Measurements from ENCODE around the gene SLC10A3. TPM values are rescaled to one million over a fixed set of nuclear protein-coding genes. Genes with fewer than 3 reads are reported as not detected.

The SLC10A3 gene
- polyA plus RNA-seq, 4 donors: 11.6 to 22.2 (median 15.8) TPM

GRCh38 chrX:154468217-154468616 is 22.2 kb downstream of the SLC10A3 start:
- H3K27me3 ChIP-seq (ENCODE audit: control insufficient read depth in 3 of 3, insufficient read depth in 3 of 3, low read length in 3 of 3): no peaks in the 10 kb centered on the region
- DNase-seq (no peak), FAIRE-seq (no peak)
- H3K9me3 ChIP-seq (ENCODE audit: control insufficient read depth in 2 of 2, insufficient read depth in 1 of 2, low read depth in 1 of 2, low read length in 1 of 2): no peaks in the 10 kb centered on the region
- no peaks in the 10 kb centered on the region for H3K4me1 ChIP-seq (ENCODE audit: control insufficient read depth in 3 of 3, insufficient read depth in 2 of 3, low read depth in 1 of 3, low read length in 2 of 3)
- 95 to 98% (median 97%) methylated on average over 18 to 23 of the region's 23 CpGs for WGBS, 3 donors
- H3K27ac ChIP-seq (ENCODE audit: low read depth in 1 of 3, low read length in 2 of 3): no peak overlapping the region
- peaks cover 0 to 95% (median 2%) of the 10 kb centered on the region in 3 donors for H3K36me3 ChIP-seq (ENCODE audit: control insufficient read depth in 3 of 3, insufficient read depth in 2 of 3, low read depth in 1 of 3, low read length in 3 of 3)
- no peak overlapping the region for H3K4me3 ChIP-seq (ENCODE audit: low read depth in 1 of 3, low read length in 3 of 3)

- Histone ChIP-seq H3K9me3 (ENCODE audit: control insufficient read depth in 2 of 2, insufficient read depth in 1 of 2, low read depth in 1 of 2, low read length in 1 of 2) (no peaks in the 10 kb centered on the region), H3K27me3 (ENCODE audit: control insufficient read depth in 3 of 3, insufficient read depth in 3 of 3, low read length in 3 of 3) (no peaks in the 10 kb centered on the region), H3K27ac (ENCODE audit: low read depth in 1 of 3, low read length in 2 of 3) (no peak overlapping the region), H3K4me1 (ENCODE audit: control insufficient read depth in 3 of 3, insufficient read depth in 2 of 3, low read depth in 1 of 3, low read length in 2 of 3) (no peaks in the 10 kb centered on the region), H3K4me3 (ENCODE audit: low read depth in 1 of 3, low read length in 3 of 3) (no peak overlapping the region), H3K36me3 (ENCODE audit: control insufficient read depth in 3 of 3, insufficient read depth in 2 of 3, low read depth in 1 of 3, low read length in 3 of 3) (peaks cover 0 to 95% (median 2%) of the 10 kb centered on the region in 3 donors)
- no peak for DNase-seq
- FAIRE-seq: no peak
- WGBS, 3 donors: 96 to 97% (median 96%) methylated on average over 19 to 21 of the region's 21 CpGs
These were observed 22.9 kb downstream of the SLC10A3 start for GRCh38 chrX:154467556-154467955.

- Histone ChIP-seq H3K27ac (ENCODE audit: low read depth in 1 of 3, low read length in 2 of 3) (no peak overlapping the region), H3K4me1 (ENCODE audit: control insufficient read depth in 3 of 3, insufficient read depth in 2 of 3, low read depth in 1 of 3, low read length in 2 of 3) (no peaks in the 10 kb centered on the region), H3K36me3 (ENCODE audit: control insufficient read depth in 3 of 3, insufficient read depth in 2 of 3, low read depth in 1 of 3, low read length in 3 of 3) (peaks cover 0 to 97% (median 2%) of the 10 kb centered on the region in 3 donors), H3K27me3 (ENCODE audit: control insufficient read depth in 3 of 3, insufficient read depth in 3 of 3, low read length in 3 of 3) (no peaks in the 10 kb centered on the region), H3K4me3 (ENCODE audit: low read depth in 1 of 3, low read length in 3 of 3) (no peak overlapping the region), H3K9me3 (ENCODE audit: control insufficient read depth in 2 of 2, insufficient read depth in 1 of 2, low read depth in 1 of 2, low read length in 1 of 2) (no peaks in the 10 kb centered on the region)
- DNase-seq: no peak
- 91 to 97% (median 92%) methylated on average over 9 to 15 of the region's 15 CpGs for WGBS, 3 donors
- no peak for FAIRE-seq
These were observed 23.5 kb downstream of the SLC10A3 start for GRCh38 chrX:154466907-154467306.

DNA sequence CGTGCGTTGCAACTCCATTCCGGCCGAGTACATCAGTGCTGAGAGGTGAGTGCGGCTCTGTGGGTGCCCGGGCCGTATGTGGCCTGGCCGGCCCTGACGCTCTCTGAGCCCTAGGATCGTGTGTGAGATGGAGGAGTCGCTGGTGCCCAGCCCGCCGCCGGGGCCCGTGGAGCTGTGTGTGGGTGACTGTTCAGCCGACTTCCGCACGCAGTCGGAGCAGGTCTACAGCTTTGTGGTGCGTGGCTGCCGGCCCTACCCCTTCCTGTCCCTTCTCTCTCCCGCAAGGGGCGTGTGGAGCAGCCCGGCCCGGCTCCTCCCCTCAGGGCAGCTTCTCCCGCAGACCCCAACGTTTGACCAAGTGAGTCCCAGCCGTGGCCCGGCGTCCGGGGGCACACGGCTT is 24.4 kb downstream of the SLC10A3 start:
- 93 to 95% (median 95%) methylated on average over 11 to 32 of the region's 32 CpGs for WGBS, 3 donors
- DNase-seq (no peak), FAIRE-seq (no peak)
- Histone ChIP-seq H3K4me3 (ENCODE audit: low read depth in 1 of 3, low read length in 3 of 3) (no peak overlapping the region), H3K4me1 (ENCODE audit: control insufficient read depth in 3 of 3, insufficient read depth in 2 of 3, low read depth in 1 of 3, low read length in 2 of 3) (no peaks in the 10 kb centered on the region), H3K36me3 (ENCODE audit: control insufficient read depth in 3 of 3, insufficient read depth in 2 of 3, low read depth in 1 of 3, low read length in 3 of 3) (peaks cover 0 to 97% (median 2%) of the 10 kb centered on the region in 3 donors), H3K27ac (ENCODE audit: low read depth in 1 of 3, low read length in 2 of 3) (no peak overlapping the region), H3K9me3 (ENCODE audit: control insufficient read depth in 2 of 2, insufficient read depth in 1 of 2, low read depth in 1 of 2, low read length in 1 of 2) (no peaks in the 10 kb centered on the region), H3K27me3 (ENCODE audit: control insufficient read depth in 3 of 3, insufficient read depth in 3 of 3, low read length in 3 of 3) (no peaks in the 10 kb centered on the region)

- peaks cover 0 to 97% (median 2%) of the 10 kb centered on the region in 3 donors for H3K36me3 ChIP-seq (ENCODE audit: control insufficient read depth in 3 of 3, insufficient read depth in 2 of 3, low read depth in 1 of 3, low read length in 3 of 3)
- no peaks in the 10 kb centered on the region for H3K9me3 ChIP-seq (ENCODE audit: control insufficient read depth in 2 of 2, insufficient read depth in 1 of 2, low read depth in 1 of 2, low read length in 1 of 2)
- WGBS, 3 donors: 91 to 96% (median 96%) methylated on average over 7 to 14 of the region's 14 CpGs
- FAIRE-seq (no peak), DNase-seq (no peak)
- no peak overlapping the region for H3K27ac ChIP-seq (ENCODE audit: low read depth in 1 of 3, low read length in 2 of 3)
- no peaks in the 10 kb centered on the region for H3K27me3 ChIP-seq (ENCODE audit: control insufficient read depth in 3 of 3, insufficient read depth in 3 of 3, low read length in 3 of 3)
- no peak overlapping the region for H3K4me3 ChIP-seq (ENCODE audit: low read depth in 1 of 3, low read length in 3 of 3)
- no peaks in the 10 kb centered on the region for H3K4me1 ChIP-seq (ENCODE audit: control insufficient read depth in 3 of 3, insufficient read depth in 2 of 3, low read depth in 1 of 3, low read length in 2 of 3)
These were observed 24.8 kb downstream of the SLC10A3 start for GRCh38 chrX:154465601-154466000.

- Histone ChIP-seq H3K27ac (ENCODE audit: low read depth in 1 of 3, low read length in 2 of 3) (no peak overlapping the region), H3K27me3 (ENCODE audit: control insufficient read depth in 3 of 3, insufficient read depth in 3 of 3, low read length in 3 of 3) (no peaks in the 10 kb centered on the region), H3K4me1 (ENCODE audit: control insufficient read depth in 3 of 3, insufficient read depth in 2 of 3, low read depth in 1 of 3, low read length in 2 of 3) (no peaks in the 10 kb centered on the region), H3K9me3 (ENCODE audit: control insufficient read depth in 2 of 2, insufficient read depth in 1 of 2, low read depth in 1 of 2, low read length in 1 of 2) (no peaks in the 10 kb centered on the region), H3K4me3 (ENCODE audit: low read depth in 1 of 3, low read length in 3 of 3) (no peak overlapping the region), H3K36me3 (ENCODE audit: control insufficient read depth in 3 of 3, insufficient read depth in 2 of 3, low read depth in 1 of 3, low read length in 3 of 3) (peaks cover 0 to 95% (median 2%) of the 10 kb centered on the region in 3 donors)
- WGBS, 3 donors: 89 to 92% (median 91%) methylated on average over 21 to 28 of the region's 28 CpGs
- DNase-seq (no peak), FAIRE-seq (no peak)
These were observed 25.5 kb downstream of the SLC10A3 start for GRCh38 chrX:154464806-154465365.

DNA sequence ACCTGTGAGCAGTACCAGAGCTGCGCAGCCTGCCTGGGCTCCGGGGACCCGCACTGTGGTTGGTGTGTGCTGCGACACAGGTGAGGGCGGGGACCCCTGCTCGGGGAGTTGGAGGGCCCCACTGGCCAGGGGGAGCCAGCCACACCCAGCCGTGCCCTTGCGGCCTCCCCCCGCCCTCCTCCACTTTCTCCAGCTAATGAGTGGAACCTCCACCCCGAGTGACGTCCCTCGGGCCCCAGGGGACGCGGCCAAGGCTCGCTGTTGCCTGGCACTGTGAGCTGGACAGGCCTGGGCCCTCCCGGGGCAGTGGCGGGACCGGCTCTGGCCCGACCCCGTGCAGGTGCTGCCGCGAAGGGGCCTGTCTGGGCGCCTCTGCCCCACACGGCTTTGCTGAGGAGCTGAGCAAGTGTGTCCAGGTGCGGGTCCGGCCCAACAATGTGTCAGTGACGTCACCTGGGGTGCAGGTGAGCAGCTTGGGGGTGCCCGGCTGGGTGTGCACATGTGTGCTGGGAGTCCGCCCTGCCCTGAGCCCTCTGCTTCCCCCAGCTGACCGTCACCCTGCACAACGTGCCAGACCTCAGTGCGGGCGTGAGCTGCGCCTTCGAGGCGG is 26.7 kb downstream of the SLC10A3 start:
- Histone ChIP-seq H3K27me3 (ENCODE audit: control insufficient read depth in 3 of 3, insufficient read depth in 3 of 3, low read length in 3 of 3) (no peaks in the 10 kb centered on the region), H3K36me3 (ENCODE audit: control insufficient read depth in 3 of 3, insufficient read depth in 2 of 3, low read depth in 1 of 3, low read length in 3 of 3) (peaks cover 0 to 83% (median 0%) of the 10 kb centered on the region in 3 donors), H3K4me3 (ENCODE audit: low read depth in 1 of 3, low read length in 3 of 3) (no peak overlapping the region), H3K27ac (ENCODE audit: low read depth in 1 of 3, low read length in 2 of 3) (no peak overlapping the region), H3K4me1 (ENCODE audit: control insufficient read depth in 3 of 3, insufficient read depth in 2 of 3, low read depth in 1 of 3, low read length in 2 of 3) (peaks cover 0 to 6% (median 0%) of the 10 kb centered on the region in 3 donors), H3K9me3 (ENCODE audit: control insufficient read depth in 2 of 2, insufficient read depth in 1 of 2, low read depth in 1 of 2, low read length in 1 of 2) (no peaks in the 10 kb centered on the region)
- FAIRE-seq (no peak), DNase-seq (no peak)
- 91 to 93% (median 93%) methylated on average over 18 to 36 of the region's 36 CpGs for WGBS, 3 donors

GRCh38 chrX:154462396-154462795 is 28.0 kb downstream of the SLC10A3 start:
- H3K36me3 ChIP-seq (ENCODE audit: control insufficient read depth in 3 of 3, insufficient read depth in 2 of 3, low read depth in 1 of 3, low read length in 3 of 3): peaks cover 0 to 70% (median 0%) of the 10 kb centered on the region in 3 donors
- no peaks in the 10 kb centered on the region for H3K27me3 ChIP-seq (ENCODE audit: control insufficient read depth in 3 of 3, insufficient read depth in 3 of 3, low read length in 3 of 3)
- WGBS, 3 donors: 80 to 92% (median 87%) methylated on average over 2 to 8 of the region's 8 CpGs
- H3K9me3 ChIP-seq (ENCODE audit: control insufficient read depth in 2 of 2, insufficient read depth in 1 of 2, low read depth in 1 of 2, low read length in 1 of 2): no peaks in the 10 kb centered on the region
- H3K4me1 ChIP-seq (ENCODE audit: control insufficient read depth in 3 of 3, insufficient read depth in 2 of 3, low read depth in 1 of 3, low read length in 2 of 3): peaks cover 0 to 6% (median 0%) of the 10 kb centered on the region in 3 donors
- no peak overlapping the region for H3K27ac ChIP-seq (ENCODE audit: low read depth in 1 of 3, low read length in 2 of 3)
- FAIRE-seq (no peak), DNase-seq (no peak)
- H3K4me3 ChIP-seq (ENCODE audit: low read depth in 1 of 3, low read length in 3 of 3): no peak overlapping the region

All from small intestine (tissue), 7 donors.